ENCODE measurements around the gene SLC25A1. TPM values are rescaled to one million over a fixed set of nuclear protein-coding genes. Genes with fewer than 3 reads are reported as not detected.

SLC25A1 gene
- total and polyA plus RNA-seq, 2 donors from 2014 or later: 62.6 to 128 TPM

- no peaks in the 10 kb centered on the region for H3K27me3 ChIP-seq (ENCODE audit: control insufficient read depth, insufficient read depth, low read length)
- H3K9me3 ChIP-seq (ENCODE audit: control insufficient read depth in 2 of 3, insufficient read depth in 1 of 3, low read length in 3 of 3): no peaks in the 10 kb centered on the region
- peaks cover 0 to 13% (median 12%) of the 10 kb centered on the region in 3 donors for H3K36me3 ChIP-seq (ENCODE audit: control insufficient read depth in 2 of 3, insufficient read depth in 3 of 3, low read length in 3 of 3)
- FAIRE-seq (no peak), DNase-seq (no peak)
- H3K4me1 ChIP-seq (ENCODE audit: control insufficient read depth in 2 of 3, insufficient read depth in 2 of 3, low read depth in 1 of 3, low read length in 3 of 3): no peaks in the 10 kb centered on the region
- H3K9ac ChIP-seq (ENCODE audit: low read length in 3 of 3): no peak within 1 kb of the TSS
- H3K4me3 ChIP-seq (ENCODE audit: low read length in 3 of 3): no peak within 1 kb of the TSS
- TF ChIP-seq CTCF (IDR thresholded peaks at IDR 0.05; ENCODE audit: borderline replicate concordance, extremely low read depth, insufficient read depth): no peak
- H3K27ac ChIP-seq (ENCODE audit: low read depth in 2 of 2, low read length in 2 of 2): no peak within 1 kb of the TSS
- intact Hi-C loops (cut with DNase I): no loop called here
These were observed 47.4 kb downstream of the SLC25A1 start, which contains the start of gene TSSK2 for GRCh38 chr22:19130959-19131684. Gene TSSK2 (plus strand): TSS chr22:19131308. CDS start chr22:19131400, 92 bp downstream.

- DNase-seq (no peak), FAIRE-seq (no peak)
- H3K4me1 ChIP-seq (ENCODE audit: control insufficient read depth in 2 of 3, insufficient read depth in 2 of 3, low read depth in 1 of 3, low read length in 3 of 3): no peaks in the 10 kb centered on the region
- H3K9me3 ChIP-seq (ENCODE audit: control insufficient read depth in 2 of 3, insufficient read depth in 1 of 3, low read length in 3 of 3): no peaks in the 10 kb centered on the region
- intact Hi-C loops (cut with DNase I): no loop called here
- H3K36me3 ChIP-seq (ENCODE audit: control insufficient read depth in 2 of 3, insufficient read depth in 3 of 3, low read length in 3 of 3): peaks cover 0 to 10% (median 9%) of the 10 kb centered on the region in 3 donors
- no peak for TF ChIP-seq CTCF (IDR thresholded peaks at IDR 0.05; ENCODE audit: borderline replicate concordance, extremely low read depth, insufficient read depth)
- H3K9ac ChIP-seq (ENCODE audit: low read length in 3 of 3): no peak overlapping the region
- H3K27me3 ChIP-seq (ENCODE audit: control insufficient read depth, insufficient read depth, low read length): no peaks in the 10 kb centered on the region
- H3K27ac ChIP-seq (ENCODE audit: low read depth in 2 of 2, low read length in 2 of 2): no peak overlapping the region
- H3K4me3 ChIP-seq (ENCODE audit: low read length in 3 of 3): no peak overlapping the region
These were observed 48.7 kb downstream of the SLC25A1 start for GRCh38 chr22:19129871-19130270.

GRCh38 chr22:19128946-19129727 is 49.4 kb downstream of the SLC25A1 start:
- H3K27me3 ChIP-seq (ENCODE audit: control insufficient read depth, insufficient read depth, low read length): no peaks in the 10 kb centered on the region
- no peak for TF ChIP-seq CTCF (IDR thresholded peaks at IDR 0.05; ENCODE audit: borderline replicate concordance, extremely low read depth, insufficient read depth)
- no peaks in the 10 kb centered on the region for H3K4me1 ChIP-seq (ENCODE audit: control insufficient read depth in 2 of 3, insufficient read depth in 2 of 3, low read depth in 1 of 3, low read length in 3 of 3)
- no peaks in the 10 kb centered on the region for H3K9me3 ChIP-seq (ENCODE audit: control insufficient read depth in 2 of 3, insufficient read depth in 1 of 3, low read length in 3 of 3)
- intact Hi-C loops (cut with DNase I): no loop called here
- H3K4me3 ChIP-seq (ENCODE audit: low read length in 3 of 3): no peak overlapping the region
- H3K27ac ChIP-seq (ENCODE audit: low read depth in 2 of 2, low read length in 2 of 2): no peak overlapping the region
- DNase-seq (no peak), FAIRE-seq (no peak)
- peaks cover 0 to 10% (median 6%) of the 10 kb centered on the region in 3 donors for H3K36me3 ChIP-seq (ENCODE audit: control insufficient read depth in 2 of 3, insufficient read depth in 3 of 3, low read length in 3 of 3)
- no peak overlapping the region for H3K9ac ChIP-seq (ENCODE audit: low read length in 3 of 3)
